ENCODE measurements around the gene CFAP126.
"Not testable (repeated sequence)": the region's sequence is repeated elsewhere in the genome, so short reads cannot be mapped to it uniquely, and the experiment has no call there.

CFAP126 gene

DNA sequence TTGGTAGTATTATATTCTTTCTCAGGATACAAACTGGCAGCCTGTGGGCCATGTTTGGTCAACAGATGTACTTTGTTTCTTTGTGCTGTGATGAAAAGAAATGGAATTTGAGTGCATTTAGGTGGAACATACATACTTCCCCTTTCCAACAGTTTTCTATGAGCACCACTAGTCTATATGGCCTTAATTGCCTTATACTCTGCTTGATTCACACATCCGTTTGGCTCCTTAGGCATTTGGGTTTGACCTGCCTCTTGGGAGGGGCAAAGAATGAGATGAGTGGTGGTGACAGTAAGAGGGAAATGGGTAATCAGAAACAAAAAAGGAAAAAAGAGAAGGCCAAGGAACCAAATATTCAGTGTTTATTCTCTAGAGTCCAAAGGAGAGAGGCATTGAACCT, 17.0 kb downstream of the CFAP126 start:
- H3K27ac ChIP-seq, result no peak overlapping the region
- no peak overlapping the region for H3K4me3 ChIP-seq
- TF ChIP-seq, protein P1, sequence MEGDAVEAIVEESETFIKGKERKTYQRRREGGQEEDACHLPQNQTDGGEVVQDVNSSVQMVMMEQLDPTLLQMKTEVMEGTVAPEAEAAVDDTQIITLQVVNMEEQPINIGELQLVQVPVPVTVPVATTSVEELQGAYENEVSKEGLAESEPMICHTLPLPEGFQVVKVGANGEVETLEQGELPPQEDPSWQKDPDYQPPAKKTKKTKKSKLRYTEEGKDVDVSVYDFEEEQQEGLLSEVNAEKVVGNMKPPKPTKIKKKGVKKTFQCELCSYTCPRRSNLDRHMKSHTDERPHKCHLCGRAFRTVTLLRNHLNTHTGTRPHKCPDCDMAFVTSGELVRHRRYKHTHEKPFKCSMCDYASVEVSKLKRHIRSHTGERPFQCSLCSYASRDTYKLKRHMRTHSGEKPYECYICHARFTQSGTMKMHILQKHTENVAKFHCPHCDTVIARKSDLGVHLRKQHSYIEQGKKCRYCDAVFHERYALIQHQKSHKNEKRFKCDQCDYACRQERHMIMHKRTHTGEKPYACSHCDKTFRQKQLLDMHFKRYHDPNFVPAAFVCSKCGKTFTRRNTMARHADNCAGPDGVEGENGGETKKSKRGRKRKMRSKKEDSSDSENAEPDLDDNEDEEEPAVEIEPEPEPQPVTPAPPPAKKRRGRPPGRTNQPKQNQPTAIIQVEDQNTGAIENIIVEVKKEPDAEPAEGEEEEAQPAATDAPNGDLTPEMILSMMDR (IDR thresholded peaks at IDR 0.05), result no peak
- no peak for DNase-seq (ENCODE audit: low spot score)

GRCh38 chr1:161342821-161343220, 24.9 kb downstream of the CFAP126 start:
- TF ChIP-seq, protein P1 (IDR thresholded peaks at IDR 0.05), result no peak
- Histone ChIP-seq H3K4me3 (no peak overlapping the region), H3K27ac (no peak overlapping the region)
- DNase-seq (ENCODE audit: low spot score), result no peak

DNA sequence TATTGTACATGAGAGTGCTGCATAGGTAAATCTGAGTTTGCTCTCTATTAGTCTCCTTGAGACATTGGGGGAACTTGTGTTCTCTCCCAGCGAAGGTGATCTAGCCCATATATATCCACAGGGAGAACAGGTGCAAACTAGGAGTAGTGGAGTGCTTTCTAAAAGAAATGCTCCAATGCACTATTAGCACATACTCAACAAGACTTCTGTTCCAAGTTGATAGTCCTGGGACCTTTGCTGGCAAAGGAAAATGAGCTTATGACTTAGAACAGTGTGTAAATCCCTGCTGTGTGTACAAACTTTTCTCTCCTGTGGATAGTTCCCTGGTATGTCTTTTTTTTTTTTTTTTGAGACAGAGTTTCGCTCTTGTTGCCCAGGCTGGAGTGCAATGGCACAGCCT, 25.5 kb downstream of the CFAP126 start:
- no peak for DNase-seq (ENCODE audit: low spot score)
- no peak overlapping the region for H3K27ac ChIP-seq
- TF ChIP-seq, protein P1 (IDR thresholded peaks at IDR 0.05), result no peak
- H3K4me3 ChIP-seq, result no peak overlapping the region

GRCh38 chr1:161335796-161336195, 31.9 kb downstream of the CFAP126 start:
- DNase-seq (ENCODE audit: low spot score), result no peak
- Histone ChIP-seq H3K4me3 (no peak overlapping the region), H3K27ac (no peak overlapping the region)
- TF ChIP-seq, protein P1 (IDR thresholded peaks at IDR 0.05), result no peak

DNA sequence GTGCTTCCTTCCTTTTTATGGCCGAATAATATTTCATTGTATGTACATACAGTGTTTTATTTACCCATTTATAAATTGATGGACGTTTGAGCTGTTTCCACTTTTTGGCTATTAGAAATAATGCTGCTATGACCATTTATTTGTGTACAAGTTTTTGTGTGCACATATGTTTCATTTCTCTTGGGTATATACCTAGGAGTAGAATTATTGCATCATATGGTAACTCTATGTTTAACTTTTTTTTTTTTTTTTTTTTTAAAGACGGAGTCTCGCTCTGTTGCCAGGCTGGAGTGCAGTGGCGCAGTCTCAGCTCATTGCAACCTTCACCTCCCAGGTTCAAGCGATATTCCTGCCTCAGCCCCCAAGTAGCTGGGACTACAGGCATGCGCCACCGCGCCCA, 34.5 kb downstream of the CFAP126 start:
- TF ChIP-seq, protein P1 (IDR thresholded peaks at IDR 0.05), result no peak
- DNase-seq (ENCODE audit: low spot score), result no peak
- no peak overlapping the region for H3K4me3 ChIP-seq
- H3K27ac ChIP-seq, result no peak overlapping the region

DNA sequence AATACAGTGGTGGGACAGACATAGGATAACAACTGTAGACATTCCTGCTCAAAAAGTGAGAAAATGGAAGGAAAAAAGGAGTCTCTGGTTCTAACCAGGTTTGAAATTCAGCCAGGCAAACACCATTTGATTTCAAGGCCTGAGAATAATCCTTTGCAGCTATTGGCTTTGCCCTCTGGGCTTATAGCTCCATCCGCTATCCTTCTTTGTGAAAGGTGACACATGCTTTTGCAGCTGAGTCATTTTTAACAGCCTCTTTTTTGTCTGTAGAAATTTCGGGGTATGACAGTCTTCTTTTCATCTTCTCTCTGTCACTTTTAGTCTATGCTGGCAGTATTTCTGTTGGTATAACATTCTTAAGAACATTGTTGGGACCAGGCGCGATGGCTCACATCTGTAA, 37.3 kb downstream of the CFAP126 start:
- TF ChIP-seq, protein P1 (IDR thresholded peaks at IDR 0.05), result no peak
- no peak overlapping the region for H3K27ac ChIP-seq
- no peak for DNase-seq (ENCODE audit: low spot score)
- no peak overlapping the region for H3K4me3 ChIP-seq

GRCh38 chr1:161324020-161324419, 43.7 kb downstream of the CFAP126 start:
- Histone ChIP-seq H3K4me3 (no peak overlapping the region), H3K27ac (no peak overlapping the region)
- DNase-seq (ENCODE audit: low spot score), result no peak
- TF ChIP-seq, protein P1 (IDR thresholded peaks at IDR 0.05), result no peak

DNA sequence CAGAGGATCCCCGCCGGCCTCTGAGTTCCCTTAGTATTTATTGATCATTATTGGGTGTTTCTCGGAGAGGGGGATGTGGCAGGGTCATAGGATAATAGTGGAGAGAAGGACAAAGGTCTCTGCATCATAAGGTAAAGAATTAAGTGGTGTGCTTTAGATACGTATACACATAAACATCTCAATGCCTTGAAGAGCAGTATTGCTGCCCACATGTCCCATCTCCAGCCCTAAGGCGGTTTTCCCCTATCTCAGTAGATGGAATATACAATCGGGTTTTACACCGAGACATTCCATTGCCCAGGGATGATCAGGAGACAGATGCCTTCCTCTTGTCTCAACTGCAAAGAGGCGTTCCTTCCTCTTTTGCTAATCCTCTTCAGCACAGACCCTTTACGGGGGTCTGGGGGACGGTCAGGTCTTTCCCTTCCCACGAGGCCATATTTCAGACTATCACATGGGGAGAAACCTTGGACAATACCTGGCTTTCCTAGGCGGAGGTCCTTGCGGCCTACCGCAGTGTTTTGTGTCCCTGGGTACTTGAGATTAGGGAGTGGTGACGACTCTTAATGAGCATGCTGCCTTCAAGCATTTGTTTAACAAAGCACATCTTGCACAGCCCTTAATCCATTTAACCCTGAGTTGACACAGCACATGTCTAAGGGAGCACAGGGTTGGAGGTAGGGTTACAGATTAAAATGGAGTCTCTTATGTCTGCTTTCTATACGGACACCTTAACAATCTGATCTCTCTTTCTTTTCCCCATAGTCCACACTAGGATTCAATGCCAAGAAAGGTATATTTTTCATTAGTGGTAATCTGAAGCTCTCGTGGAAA, 51.6 kb downstream of the CFAP126 start:
- not testable (repeated sequence) for H3K4me3 ChIP-seq; H3K27ac ChIP-seq; DNase-seq (ENCODE audit: low spot score)

Data from coronary artery (tissue), 2 donors.